Stomach (tissue), 9 donors: ENCODE results near the gene ARHGAP22. TPM values are rescaled to one million over a fixed set of nuclear protein-coding genes. Genes with fewer than 3 reads are reported as not detected.

Experiments
- DNase-seq, 2 donors: peaks; one replicate each; pipeline versions ENCODE4 v3.0.0 to v3.0.0-alpha.2; 2013 to 2019
- H3K27ac ChIP-seq, 5 donors: fragments of 200-600 bp in 4 of 5; sonication (generic) in 4 of 5; one replicate each; pipeline ENCODE4 v1.5.1; 2013 to 2019; ENCODE audit warnings: mild to moderate bottlenecking in 1 of 5, moderate library complexity in 1 of 5
- H3K27me3 ChIP-seq, 3 donors: fragments of 200-600 bp; sonication (generic); one replicate each; pipeline ENCODE4 v1.5.1; 2017 to 2019; ENCODE audit warnings: mixed run types in 1 of 3
- H3K36me3 ChIP-seq, 4 donors: fragments of 200-600 bp; sonication (generic); 1 replicate in 3 of 4; 2 replicates in 1 of 4; pipeline ENCODE4 v1.5.1; 2016 to 2019
- H3K4me1 ChIP-seq, 4 donors: fragments of 200-600 bp; sonication (generic); one replicate each; pipeline ENCODE4 v1.5.1; 2016 to 2019
- H3K4me3 ChIP-seq, 4 donors: fragments of 200-600 bp; sonication (generic) in 3 of 4; one replicate each; pipeline ENCODE4 v1.5.1; 2016 to 2019; ENCODE audit warnings: mild to moderate bottlenecking in 1 of 4
- H3K9me3 ChIP-seq, 4 donors: fragments of 200-600 bp; sonication (generic); one replicate each; pipeline ENCODE4 v1.5.1; 2016 to 2019
- CTCF ChIP-seq, 7 experiments: fragments of 450-650 bp in 4 of 7; fragments of 200-600 bp in 3 of 7; sonication (generic) in 3 of 7; IDR thresholded peaks; one replicate each; pipeline ENCODE4 v1.5.1; 2016 to 2019; ENCODE audit warnings: antibody characterized with exemption in 7 of 7, control low read depth in 2 of 7, mild to moderate bottlenecking in 1 of 7
- EP300 ChIP-seq: sonication (generic); formaldehyde crosslinking; IDR thresholded peaks from one replicate; pipeline ENCODE4 v1.6.1; 2017; ENCODE audit warnings: antibody characterized with exemption
- POLR2A ChIP-seq, 4 donors: fragments of 450-650 bp; IDR thresholded peaks; one replicate each; pipeline ENCODE4 v1.6.1; 2016; ENCODE audit warnings: antibody characterized with exemption in 4 of 4, control low read depth in 2 of 4, mild to moderate bottlenecking in 1 of 4, moderate library complexity in 1 of 4
- POLR2AphosphoS5 ChIP-seq, 3 donors: sonication (generic); formaldehyde crosslinking; IDR thresholded peaks; one replicate each; pipeline ENCODE4 v1.6.1; 2016; ENCODE audit warnings: antibody characterized with exemption in 3 of 3
- WGBS, 5 donors: extraction: QIAGEN DNeasy Blood & Tissue Kit in 3 of 5; methylation state at CpG; one replicate each; pipeline versions ENCODE4 v1.1.5 to v1.1.7; 2013 to 2018; 5-methylcytosine and 5-hydroxymethylcytosine counted together
- intact Hi-C: fragments of 100-400 bp; cut with DNase I; formaldehyde crosslinking; loops from one replicate; pipeline ENCODE4 v1.15.1; 2023; ENCODE audit warnings: low total_unique reads
- polyA plus RNA-seq, 3 donors: library from polyadenylated mRNA; stranded (reverse); fragments of 200-250 nt; gene quantifications; one replicate each; pipeline ENCODE4 v1.2.3, GENCODE V29; 2013
- total RNA-seq, 5 donors: library from RNA; depleted of rRNA; stranded (reverse); fragments of >200 nt; gene quantifications; one replicate each; pipeline versions ENCODE4 v1.1.0 to v1.2.3, GENCODE V29; 2014 to 2016
- donor health status: healthy with polysubstance abuse.
- donor health status: Bipolar disorder and iron deficiency.
- donor health status: healthy.

Gene ARHGAP22
- total and polyA plus RNA-seq, 8 donors = 1.3 to 28.6 (median 2.2) TPM; not detected in 1

- 85 to 94% (median 87%) methylated on average over 2 to 6 of the region's 6 CpGs for WGBS, 5 donors
- Histone ChIP-seq H3K27me3 (no peaks in the 10 kb centered on the region), H3K27ac (no peak overlapping the region), H3K4me3 (no peak overlapping the region), H3K9me3 (no peaks in the 10 kb centered on the region), H3K36me3 (no peaks in the 10 kb centered on the region), H3K4me1 (no peaks in the 10 kb centered on the region)
- intact Hi-C loops = no loop called here
- TF ChIP-seq CTCF (IDR thresholded peaks at IDR 0.05) (no peak), POLR2A (IDR thresholded peaks at IDR 0.05) (no peak), EP300 (no peak), POLR2AphosphoS5 (IDR thresholded peaks at IDR 0.05) (no peak)
- peak in 1 of 2 donors; percentile 13 for DNase-seq
Observed at GRCh38 chr10:48542471-48543181, 62.2 kb downstream of the ARHGAP22 start.

- intact Hi-C loops = no loop called here
- 81 to 91% (median 86%) methylated on average over 7 of the region's 7 CpGs for WGBS, 5 donors
- TF ChIP-seq CTCF (IDR thresholded peaks at IDR 0.05) = no peak
- TF ChIP-seq EP300 = no peak
- no peak for TF ChIP-seq POLR2AphosphoS5 (IDR thresholded peaks at IDR 0.05)
- no peak for TF ChIP-seq POLR2A (IDR thresholded peaks at IDR 0.05)
- Histone ChIP-seq H3K27me3 (no peaks in the 10 kb centered on the region), H3K27ac (no peak overlapping the region), H3K4me3 (no peak overlapping the region), H3K9me3 (no peaks in the 10 kb centered on the region), H3K4me1 (no peaks in the 10 kb centered on the region), H3K36me3 (no peaks in the 10 kb centered on the region)
- DNase-seq = peak in 1 of 2 donors; percentile 19
Observed at GRCh38 chr10:48541144-48541795, 63.6 kb downstream of the ARHGAP22 start.

- no peaks in the 10 kb centered on the region for H3K36me3 ChIP-seq
- WGBS, 5 donors = 68 to 79% (median 74%) methylated on average over 2 of the region's 2 CpGs
- no peak for TF ChIP-seq EP300
- no peak for TF ChIP-seq POLR2AphosphoS5 (IDR thresholded peaks at IDR 0.05)
- TF ChIP-seq POLR2A (IDR thresholded peaks at IDR 0.05) = no peak
- TF ChIP-seq CTCF (IDR thresholded peaks at IDR 0.05) = no peak
- H3K9me3 ChIP-seq = no peaks in the 10 kb centered on the region
- no peak overlapping the region for H3K27ac ChIP-seq
- no peaks in the 10 kb centered on the region for H3K27me3 ChIP-seq
- no peak for DNase-seq
- no peaks in the 10 kb centered on the region for H3K4me1 ChIP-seq
- no peak overlapping the region for H3K4me3 ChIP-seq
- intact Hi-C loops = no loop called here
Observed at GRCh38 chr10:48538611-48539010, 66.3 kb downstream of the ARHGAP22 start.

- Histone ChIP-seq H3K9me3 (no peaks in the 10 kb centered on the region), H3K27me3 (no peaks in the 10 kb centered on the region), H3K4me1 (no peaks in the 10 kb centered on the region), H3K36me3 (no peaks in the 10 kb centered on the region), H3K4me3 (no peak overlapping the region), H3K27ac (no peak overlapping the region)
- no peak for TF ChIP-seq POLR2A (IDR thresholded peaks at IDR 0.05)
- no peak for TF ChIP-seq CTCF (IDR thresholded peaks at IDR 0.05)
- no peak for TF ChIP-seq POLR2AphosphoS5 (IDR thresholded peaks at IDR 0.05)
- TF ChIP-seq EP300 = no peak
- intact Hi-C loops = no loop called here
- peak in 1 of 2 donors; percentile 4 for DNase-seq
- WGBS, 5 donors = 84 to 87% (median 85%) methylated on average over 13 of the region's 13 CpGs
Observed at GRCh38 chr10:48536916-48537890, 67.7 kb downstream of the ARHGAP22 start.
